Adrenal gland (tissue), 5 donors: ENCODE results near the gene ROR2.

Source experiments
- CTCF ChIP-seq, 6 experiments: fragments of 450-650 bp in 4 of 6; fragments of 200-600 bp in 2 of 6; sonication (generic) in 1 of 6; IDR thresholded peaks; 1 replicate in 5 of 6; 2 replicates in 1 of 6; pipeline versions ENCODE4 v1.5.1 to v1.8.0; 2016 to 2021; ENCODE audit warnings: antibody characterized with exemption in 6 of 6, mild to moderate bottlenecking in 2 of 6, moderate library complexity in 1 of 6
- POLR2A ChIP-seq, 2 donors: fragments of 450-650 bp; IDR thresholded peaks; one replicate each; pipeline ENCODE4 v1.6.1; 2017; ENCODE audit warnings: antibody characterized with exemption in 2 of 2, mild to moderate bottlenecking in 2 of 2, moderate library complexity in 1 of 2
- donor health status: DM: no; HTN: no; CAD: no.

GRCh38 chr9:91582181-91582580 lies 367.8 kb downstream of the ROR2 start:
- no peak for TF ChIP-seq CTCF (IDR thresholded peaks at IDR 0.05)
- no peak for TF ChIP-seq POLR2A (IDR thresholded peaks at IDR 0.05)
